Measurements from ENCODE around the gene TSG101.

The TSG101 gene

GRCh38 chr11:18493310-18493709, 33.4 kb downstream of the TSG101 start:
- no peak for DNase-seq (ENCODE audit: low read depth, low spot score)

GRCh38 chr11:18492888-18493287, 33.9 kb downstream of the TSG101 start:
- no peak for DNase-seq (ENCODE audit: low read depth, low spot score)

- DNase-seq (ENCODE audit: low read depth, low spot score), result no peak
Measured at GRCh38 chr11:18491924-18492323, 34.8 kb downstream of the TSG101 start.

GRCh38 chr11:18490736-18491485, 35.8 kb downstream of the TSG101 start:
- DNase-seq (ENCODE audit: low read depth, low spot score), result no peak

- no peak for DNase-seq (ENCODE audit: low read depth, low spot score)
Measured at GRCh38 chr11:18490319-18490718, 36.4 kb downstream of the TSG101 start.

- no peak for DNase-seq (ENCODE audit: low read depth, low spot score)
Measured at GRCh38 chr11:18485913-18486528, 40.7 kb downstream of the TSG101 start.

- DNase-seq (ENCODE audit: low read depth, low spot score), result no peak
Measured at GRCh38 chr11:18479063-18479462, 47.7 kb downstream of the TSG101 start.

GRCh38 chr11:18472587-18472986, 54.2 kb downstream of the TSG101 start:
- DNase-seq (ENCODE audit: low read depth, low spot score), result no peak

GRCh38 chr11:18471995-18472394, 54.7 kb downstream of the TSG101 start:
- no peak for DNase-seq (ENCODE audit: low read depth, low spot score)

GRCh38 chr11:18468961-18469360, 57.8 kb downstream of the TSG101 start:
- no peak for DNase-seq (ENCODE audit: low read depth, low spot score)

GRCh38 chr11:18468059-18468458, 58.7 kb downstream of the TSG101 start:
- no peak for DNase-seq (ENCODE audit: low read depth, low spot score)

- DNase-seq (ENCODE audit: low read depth, low spot score), result no peak
Measured at GRCh38 chr11:18466402-18466801, 60.3 kb downstream of the TSG101 start.

GRCh38 chr11:18463439-18463838, 63.3 kb downstream of the TSG101 start:
- no peak for DNase-seq (ENCODE audit: low read depth, low spot score)

- no peak for DNase-seq (ENCODE audit: low read depth, low spot score)
Measured at GRCh38 chr11:18461909-18462308, 64.8 kb downstream of the TSG101 start.

GRCh38 chr11:18459634-18460033, 67.1 kb downstream of the TSG101 start:
- no peak for DNase-seq (ENCODE audit: low read depth, low spot score)

GRCh38 chr11:18457450-18457849, 69.3 kb downstream of the TSG101 start:
- DNase-seq (ENCODE audit: low read depth, low spot score), result no peak

GRCh38 chr11:18455686-18456372, 70.9 kb downstream of the TSG101 start, which contains the start of gene LDHAL6A:
Gene LDHAL6A (plus strand): TSS chr11:18455856. CDS start chr11:18456681, 825 bp downstream.
- no peak for DNase-seq (ENCODE audit: low read depth, low spot score)

GRCh38 chr11:18452927-18453326, 73.8 kb downstream of the TSG101 start:
- DNase-seq (ENCODE audit: low read depth, low spot score), result no peak

GRCh38 chr11:18449251-18449650, 77.5 kb downstream of the TSG101 start:
- DNase-seq (ENCODE audit: low read depth, low spot score), result no peak

- no peak for DNase-seq (ENCODE audit: low read depth, low spot score)
Measured at GRCh38 chr11:18438691-18439090, 88.1 kb downstream of the TSG101 start.
